SK-N-SH treated with all-trans-retinoic acid at 6 μM for 48 hours (cell line): ENCODE results near the gene GPC6.

Experiments
- BACH2 ChIP-seq: fragments of 250-450 bp; sonication (Bioruptor Pico); IDR thresholded peaks from 2 replicates; pipeline ENCODE4 v1.9.0; 2021; ENCODE audit warnings: mild to moderate bottlenecking, borderline replicate concordance
- RARB ChIP-seq: fragments of 250-450 bp; sonication (Bioruptor Pico); IDR thresholded peaks from 2 replicates; pipeline ENCODE4 v1.8.0; 2021; ENCODE audit warnings: mild to moderate bottlenecking, moderate library complexity
- TF ChIP-seq, protein P1 (sequence below): fragments of 250-450 bp; sonication (Bioruptor Pico); IDR thresholded peaks from 2 replicates; pipeline ENCODE4 v1.8.0; 2021; ENCODE audit warnings: low read depth, mild to moderate bottlenecking, moderate library complexity, borderline replicate concordance

DNA sequence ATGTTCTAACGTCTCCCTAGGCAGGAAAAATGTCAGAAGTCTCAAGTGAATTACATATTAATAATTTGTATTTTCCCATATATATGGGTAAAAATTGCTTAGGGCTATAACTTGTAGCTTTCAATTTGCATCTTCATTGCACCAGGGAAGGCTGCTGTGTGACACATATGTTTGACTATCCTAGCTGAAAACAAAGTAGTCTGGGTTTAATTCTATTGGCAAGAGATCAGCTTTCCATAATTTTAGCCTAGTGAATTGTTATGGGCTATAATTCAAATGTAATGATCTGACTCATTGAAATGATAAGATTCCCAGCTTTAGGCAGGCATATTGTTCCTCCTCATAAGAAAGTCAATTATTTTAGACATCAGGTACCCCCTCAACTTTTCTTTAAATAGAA, 699.8 kb downstream of the GPC6 start:
- TF ChIP-seq RARB (CRISPR knock-in tag) (no peak), BACH2 (no peak)
- TF ChIP-seq, protein P1, sequence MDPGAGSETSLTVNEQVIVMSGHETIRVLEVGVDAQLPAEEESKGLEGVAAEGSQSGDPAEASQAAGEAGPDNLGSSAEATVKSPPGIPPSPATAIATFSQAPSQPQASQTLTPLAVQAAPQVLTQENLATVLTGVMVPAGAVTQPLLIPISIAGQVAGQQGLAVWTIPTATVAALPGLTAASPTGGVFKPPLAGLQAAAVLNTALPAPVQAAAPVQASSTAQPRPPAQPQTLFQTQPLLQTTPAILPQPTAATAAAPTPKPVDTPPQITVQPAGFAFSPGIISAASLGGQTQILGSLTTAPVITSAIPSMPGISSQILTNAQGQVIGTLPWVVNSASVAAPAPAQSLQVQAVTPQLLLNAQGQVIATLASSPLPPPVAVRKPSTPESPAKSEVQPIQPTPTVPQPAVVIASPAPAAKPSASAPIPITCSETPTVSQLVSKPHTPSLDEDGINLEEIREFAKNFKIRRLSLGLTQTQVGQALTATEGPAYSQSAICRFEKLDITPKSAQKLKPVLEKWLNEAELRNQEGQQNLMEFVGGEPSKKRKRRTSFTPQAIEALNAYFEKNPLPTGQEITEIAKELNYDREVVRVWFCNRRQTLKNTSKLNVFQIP (CRISPR knock-in tag), result no peak
